PC-3 (cell line): ENCODE measurements around the gene CCDC87.

ENCODE experiments used
- EZH2 ChIP-seq: fragments of 300-600 bp; sonication (generic); IDR thresholded peaks from one replicate; pipeline ENCODE4 v1.6.1; 2017; ENCODE audit warnings: antibody characterized with exemption, mild to moderate bottlenecking, low read length; ENCODE audit not compliant: unreplicated experiment
- TF ChIP-seq, protein P1 (sequence below): fragments of 300-600 bp; sonication (generic); conservative IDR thresholded peaks from 2 replicates; pipeline ENCODE4 v1.5.1; 2017; ENCODE audit warnings: antibody characterized with exemption, low read depth, mild to moderate bottlenecking, low read length

- TF ChIP-seq, protein P1, sequence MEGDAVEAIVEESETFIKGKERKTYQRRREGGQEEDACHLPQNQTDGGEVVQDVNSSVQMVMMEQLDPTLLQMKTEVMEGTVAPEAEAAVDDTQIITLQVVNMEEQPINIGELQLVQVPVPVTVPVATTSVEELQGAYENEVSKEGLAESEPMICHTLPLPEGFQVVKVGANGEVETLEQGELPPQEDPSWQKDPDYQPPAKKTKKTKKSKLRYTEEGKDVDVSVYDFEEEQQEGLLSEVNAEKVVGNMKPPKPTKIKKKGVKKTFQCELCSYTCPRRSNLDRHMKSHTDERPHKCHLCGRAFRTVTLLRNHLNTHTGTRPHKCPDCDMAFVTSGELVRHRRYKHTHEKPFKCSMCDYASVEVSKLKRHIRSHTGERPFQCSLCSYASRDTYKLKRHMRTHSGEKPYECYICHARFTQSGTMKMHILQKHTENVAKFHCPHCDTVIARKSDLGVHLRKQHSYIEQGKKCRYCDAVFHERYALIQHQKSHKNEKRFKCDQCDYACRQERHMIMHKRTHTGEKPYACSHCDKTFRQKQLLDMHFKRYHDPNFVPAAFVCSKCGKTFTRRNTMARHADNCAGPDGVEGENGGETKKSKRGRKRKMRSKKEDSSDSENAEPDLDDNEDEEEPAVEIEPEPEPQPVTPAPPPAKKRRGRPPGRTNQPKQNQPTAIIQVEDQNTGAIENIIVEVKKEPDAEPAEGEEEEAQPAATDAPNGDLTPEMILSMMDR: no peak
- no peak for TF ChIP-seq EZH2
Observed at GRCh38 chr11:66564984-66565383, 27.9 kb downstream of the CCDC87 start.
